ENCODE data around the gene BAZ1A. TPM values are rescaled to one million over a fixed set of nuclear protein-coding genes. Genes with fewer than 3 reads are reported as not detected.
A peak's percentile ranks its signal among the peaks of the same experiment; 100 is the strongest.

BAZ1A gene
- total RNA-seq, 2 donors from 2014 or later: 61.0 to 71.7 TPM

DNA sequence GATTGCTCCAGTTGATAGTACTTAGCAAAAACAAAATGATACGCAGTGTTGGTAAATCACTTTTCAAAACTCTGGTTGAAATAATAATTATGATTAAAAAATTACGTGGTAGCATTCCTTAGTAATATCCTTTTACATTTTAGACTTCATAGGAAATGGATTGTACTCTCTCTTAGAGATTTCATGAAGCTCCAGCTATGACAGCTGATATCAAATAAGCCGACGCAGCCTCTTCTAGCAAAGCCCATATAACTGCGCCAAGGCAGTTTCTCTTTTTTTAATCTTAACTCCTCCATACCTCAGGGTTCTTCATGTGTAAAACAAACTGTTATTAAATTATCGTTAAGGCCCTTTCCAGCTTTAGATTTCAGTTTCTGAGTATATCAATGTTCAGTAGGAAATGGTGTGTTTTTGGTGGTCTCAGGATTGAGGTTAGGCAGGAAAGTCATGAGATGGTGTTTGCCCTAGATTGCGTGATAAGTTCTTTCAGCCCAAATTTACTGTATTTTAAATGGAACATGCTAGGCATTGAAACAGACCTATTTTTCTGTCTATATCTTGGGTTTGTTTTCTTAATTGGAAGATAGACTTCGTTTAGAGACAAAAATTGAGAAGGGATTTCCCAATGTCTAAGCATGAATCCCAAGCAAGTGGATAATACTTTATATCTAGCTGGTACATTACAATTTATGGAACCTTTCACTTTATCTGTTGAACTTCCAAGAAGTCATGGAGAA is 159.9 kb downstream of the BAZ1A start:
- H3K9me3 Mint-ChIP-seq: no peaks in the 10 kb centered on the region
- H3K27ac Mint-ChIP-seq: peak overlapping the region; percentile 46 to 89
- DNase-seq (ENCODE audit: low spot score in 2 of 2) (no peak), ATAC-seq (peak in 1 of 2 donors; percentile 8)
- H3K36me3 Mint-ChIP-seq: peaks cover 9 to 10% of the 10 kb centered on the region in 2 donors

DNA sequence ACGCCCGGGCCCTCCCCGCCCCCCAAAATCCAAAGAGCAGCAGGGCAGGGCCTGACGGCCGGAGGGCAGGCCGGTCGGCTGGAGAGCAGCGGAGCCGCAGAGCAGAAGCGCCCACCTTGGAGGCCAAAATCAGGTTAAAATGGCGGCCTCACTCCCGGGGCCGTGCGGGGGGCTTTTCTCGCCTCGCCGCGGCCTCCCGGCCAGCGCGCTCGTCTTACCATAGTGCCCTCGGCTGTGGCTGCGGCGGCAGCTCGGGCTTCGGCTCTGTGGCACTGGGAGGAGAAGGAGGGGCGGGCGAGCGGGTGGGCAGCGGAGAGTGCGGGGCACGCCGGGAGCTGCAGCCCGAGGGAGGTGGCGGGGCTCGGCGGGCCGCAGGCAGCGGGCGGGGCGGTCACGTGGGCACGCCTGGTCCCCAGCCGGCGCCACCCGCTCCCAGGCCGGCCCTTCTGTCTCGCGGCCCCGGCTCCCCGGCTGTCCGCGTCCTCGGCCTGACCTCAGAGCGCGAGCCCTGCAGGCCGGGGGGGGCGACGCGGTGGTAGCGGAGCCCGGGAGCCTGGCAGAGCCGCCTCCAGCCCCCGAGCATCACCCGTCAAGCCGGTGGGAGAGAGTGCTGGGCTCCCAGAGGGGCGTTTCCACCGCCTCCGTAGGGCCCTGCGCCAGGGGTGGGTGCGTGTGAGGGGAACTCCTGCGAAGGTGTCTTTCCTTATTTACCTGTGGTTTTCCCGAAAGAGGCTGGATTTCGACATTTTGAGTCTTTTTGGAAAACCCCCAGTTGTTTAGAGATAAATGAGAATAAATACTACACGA is 160.6 kb downstream of the BAZ1A start, which contains the start of gene CFL2:
TSS of gene CFL2 (minus strand) at position 274 of the 807 bp plus-strand sequence. CDS start at position 221, 53 bp downstream.
- Mint-ChIP-seq H3K27ac (peak within 1 kb of the TSS; percentile 77 to 89), H3K9me3 (no peaks in the 10 kb centered on the region), H3K36me3 (peaks cover 9 to 10% of the 10 kb centered on the region in 2 donors)
- ATAC-seq (peak; percentile 90 to 95), DNase-seq (ENCODE audit: low spot score in 2 of 2) (peak; percentile 63 to 76)

DNA sequence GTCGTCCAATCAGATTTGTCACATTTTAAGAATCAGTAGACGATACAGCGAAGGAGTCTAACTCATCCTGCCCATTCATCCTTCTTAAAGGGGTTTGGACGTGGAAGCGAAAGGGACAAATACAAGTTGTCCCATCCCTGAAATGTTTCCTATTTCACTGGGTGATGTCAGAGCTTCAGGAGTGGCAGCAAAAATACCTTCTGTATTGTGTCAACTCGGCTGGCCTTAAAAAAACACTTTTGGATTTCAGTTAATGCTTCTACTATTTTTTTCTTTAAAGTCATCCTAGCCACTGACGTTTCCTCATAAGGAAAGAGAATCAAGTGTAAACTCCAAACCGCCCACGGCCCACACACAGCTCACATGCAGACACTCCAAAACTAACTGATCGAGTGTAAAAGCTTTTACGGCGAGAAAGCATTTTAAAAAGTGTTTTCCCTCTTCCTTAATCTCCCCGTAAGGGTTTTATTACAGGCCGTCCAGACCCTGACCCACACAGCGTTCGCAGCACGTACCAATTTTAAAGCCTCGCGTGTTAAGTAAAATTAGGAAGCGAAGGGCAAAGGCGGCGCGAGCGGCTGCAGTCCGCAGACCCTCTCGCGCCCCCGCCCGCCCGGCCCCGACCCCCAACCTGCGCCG is 161.4 kb downstream of the BAZ1A start:
- Mint-ChIP-seq H3K9me3 (no peaks in the 10 kb centered on the region), H3K36me3 (peaks cover 9 to 10% of the 10 kb centered on the region in 2 donors), H3K27ac (peak overlapping the region; percentile 77 to 89)
- DNase-seq (ENCODE audit: low spot score in 2 of 2): peak in 1 of 2 donors; percentile 5
- peak; percentile 28 for ATAC-seq

DNA sequence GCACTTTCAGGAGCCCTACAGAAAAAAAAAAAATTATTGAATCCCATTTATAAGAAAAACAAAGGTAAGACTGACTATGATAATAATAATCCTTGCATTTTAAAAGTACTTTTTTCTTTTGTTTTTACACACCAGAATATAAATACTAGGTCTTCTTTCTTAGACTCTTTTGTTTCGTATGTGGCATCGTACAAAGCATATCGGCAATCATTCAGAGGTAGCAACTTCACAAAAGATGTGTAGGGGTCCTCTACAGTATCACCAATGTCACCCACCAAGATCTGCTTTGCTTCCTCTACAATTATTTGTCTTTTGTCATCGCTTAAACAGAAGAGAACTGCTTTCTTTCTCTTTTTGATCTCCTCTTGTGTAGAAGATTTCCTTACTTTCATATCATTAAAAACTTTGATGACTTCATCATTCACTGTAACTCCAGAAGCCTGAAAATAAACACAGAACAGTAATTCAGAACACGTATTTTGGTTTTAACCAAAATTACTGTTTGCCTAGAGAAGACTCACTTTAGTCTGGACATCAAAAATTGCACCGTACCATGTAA is 162.0 kb downstream of the BAZ1A start:
- Mint-ChIP-seq H3K36me3 (peaks cover 9 to 10% of the 10 kb centered on the region in 2 donors), H3K27ac (peak overlapping the region; percentile 15 to 89), H3K9me3 (no peaks in the 10 kb centered on the region)
- ATAC-seq (no peak), DNase-seq (ENCODE audit: low spot score in 2 of 2) (no peak)

DNA sequence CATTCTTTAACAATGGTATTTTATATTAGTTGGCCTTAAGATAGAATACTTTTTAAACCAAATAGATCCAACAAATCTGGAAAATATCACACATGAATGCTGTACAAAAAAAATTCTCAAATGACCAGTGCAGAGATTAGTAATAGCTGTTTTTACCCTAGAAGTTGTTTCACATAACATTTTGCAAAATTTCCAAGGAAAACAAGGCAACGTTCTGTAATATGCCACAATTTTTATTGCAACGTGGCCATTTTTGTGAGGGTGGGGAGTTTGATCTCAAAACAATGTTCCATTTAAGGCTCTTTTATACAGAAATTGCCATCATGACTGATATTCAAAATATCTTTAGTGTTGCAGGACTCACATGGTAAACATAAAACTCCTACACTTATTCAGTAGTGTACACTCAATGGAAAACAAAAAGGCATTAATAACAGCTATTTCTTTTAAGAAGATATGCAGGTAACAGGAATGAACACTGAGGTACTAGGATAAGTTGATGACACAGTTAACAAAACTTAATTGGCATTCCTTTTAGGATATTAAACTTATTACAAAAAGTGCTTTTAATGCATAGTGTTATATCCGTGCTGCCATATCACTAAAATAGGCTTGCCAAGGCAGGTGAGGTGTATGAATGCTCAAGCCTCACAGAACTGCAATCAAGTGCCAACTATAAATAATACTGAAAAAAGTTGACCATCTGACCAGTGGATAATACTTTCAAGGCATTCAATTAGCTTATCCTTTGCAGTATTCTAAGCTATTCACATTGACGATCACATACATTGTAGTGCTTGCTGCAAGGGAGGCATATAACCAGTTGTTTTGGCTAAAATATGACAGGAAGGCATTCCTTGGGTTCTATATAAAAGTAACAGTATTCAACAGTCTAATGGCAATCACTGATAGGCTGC is 163.1 kb downstream of the BAZ1A start:
- Mint-ChIP-seq H3K9me3 (no peaks in the 10 kb centered on the region), H3K36me3 (peaks cover 9 to 10% of the 10 kb centered on the region in 2 donors), H3K27ac (no peak overlapping the region)
- DNase-seq (ENCODE audit: low spot score in 2 of 2) (no peak), ATAC-seq (no peak)

DNA sequence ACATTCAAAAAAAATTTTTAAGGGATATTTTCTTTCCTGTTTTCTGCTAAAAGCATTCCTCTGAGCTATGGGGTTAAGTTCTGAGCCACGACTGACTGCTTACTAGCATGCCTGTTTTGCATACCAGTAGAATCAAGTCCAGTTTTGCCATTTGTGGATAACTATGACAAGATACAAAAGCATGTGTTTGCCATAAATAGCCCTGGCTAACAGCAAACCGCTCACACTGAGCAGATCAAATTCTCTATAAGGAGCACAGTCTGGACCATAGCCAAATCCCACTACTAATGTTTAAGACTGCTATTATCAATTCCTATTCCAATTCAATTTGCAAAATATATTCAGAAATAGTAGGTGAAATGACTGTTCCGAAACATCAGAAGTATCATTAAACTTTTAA is 164.0 kb downstream of the BAZ1A start:
- H3K9me3 Mint-ChIP-seq: no peaks in the 10 kb centered on the region
- ATAC-seq: no peak
- DNase-seq (ENCODE audit: low spot score in 2 of 2): no peak
- H3K36me3 Mint-ChIP-seq: peaks cover 9 to 10% of the 10 kb centered on the region in 2 donors
- no peak overlapping the region for H3K27ac Mint-ChIP-seq

DNA sequence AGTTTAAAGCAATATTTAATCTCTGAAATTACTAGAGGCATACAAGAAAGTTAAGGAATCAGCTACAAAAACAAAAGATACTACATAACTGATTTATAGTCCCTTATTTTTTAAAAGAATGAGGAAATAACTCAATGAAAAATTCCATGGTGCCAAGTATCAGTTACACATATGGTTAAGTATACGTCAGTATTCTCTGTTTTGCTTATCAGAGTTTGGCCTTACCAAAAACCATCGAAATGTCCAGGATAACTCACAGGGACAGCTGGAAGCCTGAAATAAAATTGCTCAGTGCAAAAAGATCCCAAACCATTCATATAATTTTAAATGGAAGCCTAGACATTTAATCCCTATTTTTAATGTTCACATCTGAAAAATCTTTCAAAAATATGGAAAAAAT is 164.4 kb downstream of the BAZ1A start:
- Mint-ChIP-seq H3K27ac (no peak overlapping the region), H3K9me3 (no peaks in the 10 kb centered on the region), H3K36me3 (peaks cover 9 to 10% of the 10 kb centered on the region in 2 donors)
- DNase-seq (ENCODE audit: low spot score in 2 of 2) (no peak), ATAC-seq (no peak)

DNA sequence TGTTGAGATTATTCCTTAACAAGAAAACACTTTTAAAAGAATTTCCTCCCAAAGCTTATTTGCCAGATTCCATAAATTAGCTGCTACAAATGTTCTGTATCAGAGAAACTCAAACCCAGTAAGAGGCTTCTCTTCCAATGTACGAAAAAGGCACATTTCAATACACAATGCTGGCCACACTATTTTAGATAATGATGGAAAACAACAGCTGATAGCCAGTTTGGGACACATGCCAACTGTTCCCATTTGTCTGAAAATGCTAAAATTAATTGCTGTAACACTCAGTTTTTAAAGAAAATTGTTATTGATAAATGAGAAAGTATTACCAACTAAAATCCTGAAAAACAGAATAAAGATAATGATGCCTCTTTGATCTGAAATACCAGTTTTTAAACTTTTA is 165.2 kb downstream of the BAZ1A start:
- H3K27ac Mint-ChIP-seq: no peak overlapping the region
- DNase-seq (ENCODE audit: low spot score in 2 of 2) (no peak), ATAC-seq (no peak)
- H3K36me3 Mint-ChIP-seq: peaks cover 9 to 10% of the 10 kb centered on the region in 2 donors
- H3K9me3 Mint-ChIP-seq: no peaks in the 10 kb centered on the region

DNA sequence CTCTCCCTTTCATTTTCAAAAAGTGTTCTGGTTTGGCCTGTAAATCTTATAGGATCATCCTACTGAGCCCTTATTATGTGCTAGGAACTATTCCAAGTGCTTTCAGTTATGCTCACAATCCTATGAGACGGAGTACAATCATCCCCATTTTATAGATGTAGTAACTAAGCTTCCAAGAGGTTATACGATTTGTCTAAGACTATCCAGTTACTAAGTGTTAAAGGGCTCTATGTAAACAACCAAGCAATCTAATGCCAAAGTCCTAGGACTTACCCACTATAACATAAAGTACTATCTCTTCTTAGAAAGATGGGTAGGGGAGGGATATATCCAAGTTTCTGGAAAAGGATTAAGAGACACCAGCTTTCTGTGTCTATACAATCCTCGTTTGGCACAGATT is 167.4 kb downstream of the BAZ1A start:
- ATAC-seq: no peak
- no peak for DNase-seq (ENCODE audit: low spot score in 2 of 2)
- Mint-ChIP-seq H3K36me3 (no peaks in the 10 kb centered on the region), H3K27ac (no peak overlapping the region), H3K9me3 (no peaks in the 10 kb centered on the region)

Other genes with a start within 250 kb of the BAZ1A start
- 100 to 1,000 TPM in 1 of 2 donors, 10 to 100 TPM in 1; 78.0 to 109 TPM for gene SNX6, start 245.2 kb downstream of the BAZ1A start, total RNA-seq
- 1 to 10 TPM; 2.9 to 6.0 TPM for gene CFL2, start 160.8 kb downstream of the BAZ1A start, total RNA-seq
- gene SRP54, start 107.6 kb upstream of the BAZ1A start, total RNA-seq: 100 to 1,000 TPM in 1 of 2 donors, 10 to 100 TPM in 1; 96.4 to 117 TPM
- gene FAM177A1, start 170.9 kb upstream of the BAZ1A start, total RNA-seq: 10 to 100 TPM; 44.3 to 64.5 TPM
- gene PPP2R3C, start 246.6 kb upstream of the BAZ1A start, total RNA-seq: 10 to 100 TPM; 40.3 to 57.2 TPM
- gene PRORP, start 247.2 kb upstream of the BAZ1A start, total RNA-seq: 10 to 100 TPM; 49.3 to 51.9 TPM

All from activated naive CD4-positive, alpha-beta T cell treated with anti-CD3 and anti-CD28 coated beads, Interleukin-2, amount 50 U/mL, for 72 hours (primary cell).